Sigmoid colon (tissue), 4 donors: ENCODE results near the gene PIKFYVE.

ENCODE experiments used
- POLR2A ChIP-seq, 2 donors: fragments of 450-650 bp; IDR thresholded peaks; one replicate each; pipeline ENCODE4 v1.6.1; 2016; ENCODE audit warnings: antibody characterized with exemption in 2 of 2, mild to moderate bottlenecking in 2 of 2, moderate library complexity in 2 of 2
- POLR2AphosphoS5 ChIP-seq, 4 donors: sonication (generic); formaldehyde crosslinking; IDR thresholded peaks; one replicate each; pipeline ENCODE4 v1.6.1; 2017; ENCODE audit warnings: antibody characterized with exemption in 4 of 4

GRCh38 chr2:208318127-208318526 is 52.1 kb downstream of the PIKFYVE start:
- TF ChIP-seq POLR2AphosphoS5 (IDR thresholded peaks at IDR 0.05) (no peak), POLR2A (IDR thresholded peaks at IDR 0.05) (no peak)
